GM12864 (cell line): ENCODE results near the gene SORCS2.

Source experiments
- DNase-seq: peaks from one replicate; pipeline ENCODE4 v3.0.0-alpha.2; 2011; ENCODE audit warnings: low read depth
- H3K4me3 ChIP-seq: 2 replicates; pipeline ENCODE4 v1.5.1; 2011; ENCODE audit warnings: mild to moderate bottlenecking, low read depth, low read length, control low read depth
- TF ChIP-seq, protein P1 (sequence below): IDR thresholded peaks from 2 replicates; pipeline ENCODE4 v1.5.1; 2011; ENCODE audit warnings: low read depth, mild to moderate bottlenecking, moderate library complexity, low read length, control low read depth, inconsistent platforms; ENCODE audit errors: missing control alignments

The SORCS2 gene

DNA sequence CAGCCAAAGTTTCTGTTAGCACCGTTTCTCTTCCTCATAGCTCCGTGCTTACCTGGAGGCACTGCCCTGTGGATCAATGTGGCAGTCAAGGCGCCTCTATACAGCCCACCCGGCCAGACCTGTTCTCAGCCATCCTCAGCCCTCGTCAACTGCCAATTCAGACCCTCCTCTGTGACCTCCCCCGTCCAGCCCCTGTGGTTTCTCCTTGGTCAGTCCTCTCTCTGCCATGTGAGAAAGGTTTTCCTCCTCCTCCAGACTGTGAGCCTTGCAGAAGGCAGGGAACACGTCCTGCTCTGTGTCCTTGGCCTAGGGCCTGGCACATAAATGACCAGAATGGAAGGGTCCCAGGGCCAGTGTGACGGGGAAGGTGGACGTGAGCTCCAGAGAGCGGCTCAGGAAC is 417.0 kb downstream of the SORCS2 start:
- no peak overlapping the region for H3K4me3 ChIP-seq
- DNase-seq: no peak
- TF ChIP-seq, protein P1, sequence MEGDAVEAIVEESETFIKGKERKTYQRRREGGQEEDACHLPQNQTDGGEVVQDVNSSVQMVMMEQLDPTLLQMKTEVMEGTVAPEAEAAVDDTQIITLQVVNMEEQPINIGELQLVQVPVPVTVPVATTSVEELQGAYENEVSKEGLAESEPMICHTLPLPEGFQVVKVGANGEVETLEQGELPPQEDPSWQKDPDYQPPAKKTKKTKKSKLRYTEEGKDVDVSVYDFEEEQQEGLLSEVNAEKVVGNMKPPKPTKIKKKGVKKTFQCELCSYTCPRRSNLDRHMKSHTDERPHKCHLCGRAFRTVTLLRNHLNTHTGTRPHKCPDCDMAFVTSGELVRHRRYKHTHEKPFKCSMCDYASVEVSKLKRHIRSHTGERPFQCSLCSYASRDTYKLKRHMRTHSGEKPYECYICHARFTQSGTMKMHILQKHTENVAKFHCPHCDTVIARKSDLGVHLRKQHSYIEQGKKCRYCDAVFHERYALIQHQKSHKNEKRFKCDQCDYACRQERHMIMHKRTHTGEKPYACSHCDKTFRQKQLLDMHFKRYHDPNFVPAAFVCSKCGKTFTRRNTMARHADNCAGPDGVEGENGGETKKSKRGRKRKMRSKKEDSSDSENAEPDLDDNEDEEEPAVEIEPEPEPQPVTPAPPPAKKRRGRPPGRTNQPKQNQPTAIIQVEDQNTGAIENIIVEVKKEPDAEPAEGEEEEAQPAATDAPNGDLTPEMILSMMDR: no peak

DNA sequence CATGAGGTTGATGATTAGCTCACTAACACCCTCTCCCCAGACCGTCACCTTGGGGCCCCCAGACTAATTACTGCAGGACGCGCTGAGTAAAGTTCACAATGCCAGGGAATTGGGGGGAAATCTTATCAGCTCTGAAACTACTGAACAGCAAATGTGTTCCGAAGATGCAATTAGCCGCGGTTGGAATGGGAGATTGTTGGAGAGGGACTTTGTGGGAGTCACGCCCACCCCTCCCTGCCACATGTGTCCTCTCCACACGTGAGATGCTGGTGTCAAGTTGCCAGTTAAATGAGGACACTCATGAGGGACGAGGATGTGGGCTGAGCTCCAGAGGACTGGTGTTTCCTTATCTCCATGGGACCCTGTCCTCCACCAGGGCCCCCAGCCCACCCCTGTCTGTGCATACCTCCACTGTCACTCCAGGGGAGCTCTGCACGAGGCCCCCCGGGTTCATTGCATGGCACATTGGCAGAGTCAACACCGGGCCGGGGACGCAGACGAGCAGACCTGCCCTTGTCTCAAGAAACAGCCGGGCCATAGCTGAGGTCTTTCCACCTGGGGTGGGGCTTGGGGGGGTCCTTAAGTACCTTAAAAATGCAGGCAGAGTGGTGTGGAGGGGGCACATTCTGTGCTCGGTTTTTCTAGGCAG is 417.8 kb downstream of the SORCS2 start:
- TF ChIP-seq, protein P1: no peak
- H3K4me3 ChIP-seq: no peak overlapping the region
- no peak for DNase-seq

DNA sequence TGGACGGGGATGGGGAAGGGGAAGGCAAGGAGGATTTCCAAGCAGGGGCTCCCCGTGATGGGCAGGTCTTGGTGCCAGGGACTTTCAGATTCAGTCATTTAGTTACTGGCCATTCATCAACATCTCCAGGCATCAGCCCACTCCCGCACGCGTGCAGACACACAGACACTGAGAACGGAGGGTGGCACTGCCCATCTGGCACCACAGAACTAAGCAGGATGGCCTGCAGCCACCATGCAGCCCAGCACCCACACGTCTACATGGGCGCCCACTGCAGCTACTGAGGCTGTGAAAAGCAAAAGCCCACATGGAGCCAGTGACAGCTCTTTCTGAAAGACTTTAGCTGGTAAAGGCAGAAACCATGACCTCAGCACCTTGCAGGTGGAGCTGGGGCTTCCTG is 418.5 kb downstream of the SORCS2 start:
- TF ChIP-seq, protein P1: no peak
- H3K4me3 ChIP-seq: no peak overlapping the region
- DNase-seq: no peak

DNA sequence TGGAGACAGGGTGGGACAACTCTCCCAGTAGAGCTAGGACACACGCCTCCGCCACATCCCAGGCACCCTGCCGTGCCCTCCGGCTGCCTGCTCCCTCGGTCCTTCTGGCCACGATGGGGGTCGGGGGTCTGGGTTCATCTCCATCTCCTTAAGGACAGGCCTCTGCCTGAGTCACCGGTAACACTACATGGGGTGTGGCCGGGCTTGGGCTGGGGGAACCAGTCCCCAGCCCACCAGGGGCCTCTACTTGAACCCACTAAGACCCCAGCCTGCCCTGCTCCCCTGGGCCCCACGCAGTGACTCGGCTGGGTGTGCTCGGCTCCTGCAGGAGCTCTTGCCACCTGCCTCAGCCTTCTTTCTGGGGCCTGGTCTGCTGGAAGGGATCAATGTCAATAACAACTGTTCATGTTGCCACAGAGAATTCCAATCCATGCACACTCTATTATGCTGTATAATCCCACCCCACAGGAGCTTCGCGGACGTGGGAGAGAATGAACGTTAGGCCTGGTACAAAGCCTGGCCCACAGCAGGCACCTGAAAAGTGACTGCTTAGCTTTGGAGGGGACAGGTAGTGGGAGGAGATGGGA is 420.1 kb downstream of the SORCS2 start:
- TF ChIP-seq, protein P1: no peak
- no peak overlapping the region for H3K4me3 ChIP-seq
- DNase-seq: no peak

DNA sequence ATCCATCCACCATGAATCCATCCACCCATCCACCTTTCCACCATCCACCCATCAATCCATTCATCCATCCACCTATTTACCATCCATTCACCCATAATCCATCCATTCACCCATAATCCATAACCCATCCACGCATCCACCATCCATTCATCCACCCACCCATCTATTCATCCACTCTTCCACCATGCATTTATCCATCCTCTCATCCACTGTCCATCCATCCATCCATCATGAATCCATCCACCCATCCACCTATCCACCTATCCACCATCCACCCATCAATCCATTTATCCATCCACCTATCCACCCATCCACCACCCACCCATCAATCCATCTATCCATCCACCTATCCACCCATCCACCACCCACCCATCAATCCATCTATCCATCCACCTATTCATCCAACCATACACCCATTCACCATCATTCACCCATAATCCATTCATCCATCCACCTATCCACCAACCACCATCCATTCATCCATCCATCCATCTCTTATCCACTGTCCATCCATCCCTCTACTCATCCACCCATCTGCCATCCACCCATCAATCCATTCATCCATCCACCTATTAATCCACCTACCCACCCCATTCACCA is 422.1 kb downstream of the SORCS2 start:
- H3K4me3 ChIP-seq: no peak overlapping the region
- DNase-seq: no peak
- TF ChIP-seq, protein P1: no peak

DNA sequence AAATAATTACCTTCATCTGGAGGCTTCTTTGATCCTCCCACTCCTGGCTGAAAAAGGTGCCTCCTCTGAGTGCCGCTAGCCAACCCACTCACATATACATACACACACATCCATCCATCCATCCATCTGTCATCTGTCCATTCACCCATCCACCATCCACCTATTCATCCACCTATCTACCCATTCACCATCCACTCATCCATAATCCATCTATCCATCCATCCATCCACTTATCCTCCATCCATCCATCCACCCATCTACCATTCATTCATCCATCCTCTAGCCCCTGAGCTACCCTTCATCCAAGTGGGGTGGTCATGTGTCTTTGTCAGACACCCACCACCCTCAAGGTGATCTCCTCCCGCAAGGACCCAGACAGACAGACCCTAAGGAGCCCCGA is 423.9 kb downstream of the SORCS2 start:
- H3K4me3 ChIP-seq: no peak overlapping the region
- no peak for DNase-seq
- TF ChIP-seq, protein P1: no peak

DNA sequence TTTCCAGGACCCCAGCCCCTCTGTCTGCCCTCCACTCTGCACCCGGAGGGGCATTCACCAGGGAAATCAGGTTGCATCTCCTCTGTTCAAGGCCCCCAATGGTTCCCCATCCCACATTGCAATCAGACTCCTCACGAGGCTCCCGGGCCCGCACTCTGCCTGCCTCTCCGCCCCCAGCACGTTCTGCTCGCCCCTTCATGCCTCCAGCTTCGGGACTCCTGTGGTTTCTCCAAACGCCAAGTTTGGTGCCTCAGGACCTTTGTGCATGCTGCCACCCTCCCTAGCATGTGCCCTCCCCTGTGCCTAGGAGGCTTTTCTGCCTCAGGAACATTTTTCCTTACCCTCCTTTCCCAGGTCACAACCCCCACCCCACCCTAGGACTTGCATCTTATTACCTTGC is 426.0 kb downstream of the SORCS2 start:
- DNase-seq: no peak
- TF ChIP-seq, protein P1: no peak

More for the DNA sequence above, 426.0 kb downstream of the SORCS2 start:
- H3K4me3 ChIP-seq: no peak overlapping the region
